HG03103 (cell line): ENCODE data around the gene PPM1E.

Source experiments
- ATAC-seq: cut with Tn5 transposase; IDR thresholded peaks from one replicate; pipeline ENCODE4 v1.9.1; 2021; ENCODE audit warnings: low read depth; ENCODE audit not compliant: unreplicated experiment

Gene PPM1E

GRCh38 chr17:58991718-58992331, 236.2 kb downstream of the PPM1E start:
- no peak for ATAC-seq

- no peak for ATAC-seq
Measured at GRCh38 chr17:58993311-58993710, 237.7 kb downstream of the PPM1E start.

GRCh38 chr17:58995247-58995940, 239.7 kb downstream of the PPM1E start:
- ATAC-seq: no peak

GRCh38 chr17:58996968-58997367, 241.3 kb downstream of the PPM1E start:
- ATAC-seq: no peak

- no peak for ATAC-seq
Measured at GRCh38 chr17:58997756-58998553, 242.3 kb downstream of the PPM1E start.

- no peak for ATAC-seq
Measured at GRCh38 chr17:58998871-58999270, 243.2 kb downstream of the PPM1E start.

GRCh38 chr17:58999500-58999899, 243.8 kb downstream of the PPM1E start:
- no peak for ATAC-seq

- no peak for ATAC-seq
Measured at GRCh38 chr17:59000022-59000421, 244.4 kb downstream of the PPM1E start.

- ATAC-seq: peak; percentile 73
Measured at GRCh38 chr17:59001158-59001814, 245.6 kb downstream of the PPM1E start.

GRCh38 chr17:59002126-59002525, 246.5 kb downstream of the PPM1E start:
- no peak for ATAC-seq

GRCh38 chr17:59002848-59003247, 247.2 kb downstream of the PPM1E start:
- ATAC-seq: no peak

- no peak for ATAC-seq
Measured at GRCh38 chr17:59003860-59004259, 248.2 kb downstream of the PPM1E start.

GRCh38 chr17:59004338-59005111, 248.9 kb downstream of the PPM1E start:
- ATAC-seq: no peak

GRCh38 chr17:59007995-59008394, 252.3 kb downstream of the PPM1E start:
- no peak for ATAC-seq

GRCh38 chr17:59008737-59009136, 253.1 kb downstream of the PPM1E start:
- no peak for ATAC-seq

- ATAC-seq: no peak
Measured at GRCh38 chr17:59010026-59010425, 254.4 kb downstream of the PPM1E start.

- no peak for ATAC-seq
Measured at GRCh38 chr17:59011975-59012374, 256.3 kb downstream of the PPM1E start.

GRCh38 chr17:59018019-59018418, 262.4 kb downstream of the PPM1E start:
- ATAC-seq: no peak

- no peak for ATAC-seq
Measured at GRCh38 chr17:59024916-59025315, 269.3 kb downstream of the PPM1E start.

- no peak for ATAC-seq
Measured at GRCh38 chr17:59026176-59026939, 270.7 kb downstream of the PPM1E start.
